HUES6 (cell line): Measurements from ENCODE around the gene SUFU.

Experiments
- H3K27ac ChIP-seq: 2 replicates; pipeline ENCODE4 v1.7.0; 2013; ENCODE audit warnings: low read depth, mild to moderate bottlenecking, low read length, inconsistent platforms
- H3K27me3 ChIP-seq: 2 replicates; pipeline ENCODE4 v1.6.1; 2013; ENCODE audit warnings: low read length; ENCODE audit not compliant: control insufficient read depth, insufficient read depth
- H3K36me3 ChIP-seq: 2 replicates; pipeline ENCODE4 v1.6.1; 2013; ENCODE audit warnings: low read length; ENCODE audit not compliant: control insufficient read depth, insufficient read depth
- H3K4me1 ChIP-seq: 2 replicates; pipeline ENCODE4 v1.6.1; 2013; ENCODE audit warnings: low read length; ENCODE audit not compliant: control insufficient read depth, insufficient read depth
- H3K4me3 ChIP-seq: 2 replicates; pipeline ENCODE4 v1.5.1; 2013; ENCODE audit warnings: low read depth, low read length
- H3K9ac ChIP-seq: one replicate; pipeline ENCODE4 v1.6.1; 2013; ENCODE audit warnings: mild to moderate bottlenecking, low read length
- H3K9me3 ChIP-seq: 2 replicates; pipeline ENCODE4 v1.6.1; 2013; ENCODE audit warnings: low read depth, low read length; ENCODE audit not compliant: control insufficient read depth, insufficient read depth

Gene SUFU

DNA sequence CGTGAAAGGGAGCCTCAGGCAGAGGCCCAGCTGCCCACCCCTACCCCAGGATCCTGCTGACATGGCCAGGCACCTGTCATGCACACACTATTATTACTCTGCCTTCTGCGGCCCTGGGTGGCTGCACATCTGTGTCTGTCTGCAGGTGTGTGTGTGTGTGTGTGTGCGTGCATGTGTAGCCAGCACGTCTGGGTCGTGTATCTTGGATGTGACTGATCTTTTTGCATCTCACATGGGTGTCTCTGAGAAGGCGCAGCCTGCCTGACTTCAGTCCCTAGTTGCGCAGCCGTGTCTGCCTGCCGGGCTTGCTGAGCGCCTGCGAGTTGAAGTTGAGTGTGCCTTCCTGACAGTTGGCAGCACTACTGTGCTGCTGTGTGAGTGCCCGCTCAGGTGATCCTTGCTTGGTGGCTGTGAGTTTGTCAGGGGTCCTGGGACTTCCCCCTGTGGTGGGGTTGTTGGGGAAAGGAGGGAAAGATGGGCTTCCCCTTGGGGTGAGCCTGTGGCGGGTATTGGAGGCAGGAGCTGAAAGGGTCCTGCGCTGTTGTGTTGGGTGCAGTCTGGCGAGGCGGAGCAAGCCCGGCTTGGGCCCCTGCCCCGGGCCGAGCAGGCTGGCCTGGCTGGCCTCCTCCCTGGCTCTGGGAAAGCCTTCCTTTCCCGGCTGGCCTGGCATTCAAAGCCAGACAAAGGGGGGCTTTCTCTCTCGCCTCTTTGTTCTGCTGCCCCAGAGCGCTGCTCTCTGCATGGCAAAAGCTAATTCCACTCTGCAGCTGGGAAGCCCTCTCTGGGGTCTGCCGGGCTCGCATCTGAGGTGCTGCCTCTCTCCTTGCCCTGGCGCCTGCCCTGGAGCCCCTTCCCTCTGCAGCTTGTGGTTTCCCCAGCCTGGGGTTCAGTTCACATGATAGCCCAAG, 145.4 kb downstream of the SUFU start:
- H3K27me3 ChIP-seq: no peaks in the 10 kb centered on the region
- peak overlapping the region; percentile 13; the same call in 1 of the 2 replicates for H3K4me3 ChIP-seq
- no peaks in the 10 kb centered on the region for H3K9me3 ChIP-seq
- peak overlapping the region; percentile 37 for H3K9ac ChIP-seq
- peaks cover 58% of the 10 kb centered on the region for H3K4me1 ChIP-seq
- H3K27ac ChIP-seq: no peak overlapping the region; the same call in 1 of the 2 replicates
- H3K36me3 ChIP-seq: peaks cover 19% of the 10 kb centered on the region

DNA sequence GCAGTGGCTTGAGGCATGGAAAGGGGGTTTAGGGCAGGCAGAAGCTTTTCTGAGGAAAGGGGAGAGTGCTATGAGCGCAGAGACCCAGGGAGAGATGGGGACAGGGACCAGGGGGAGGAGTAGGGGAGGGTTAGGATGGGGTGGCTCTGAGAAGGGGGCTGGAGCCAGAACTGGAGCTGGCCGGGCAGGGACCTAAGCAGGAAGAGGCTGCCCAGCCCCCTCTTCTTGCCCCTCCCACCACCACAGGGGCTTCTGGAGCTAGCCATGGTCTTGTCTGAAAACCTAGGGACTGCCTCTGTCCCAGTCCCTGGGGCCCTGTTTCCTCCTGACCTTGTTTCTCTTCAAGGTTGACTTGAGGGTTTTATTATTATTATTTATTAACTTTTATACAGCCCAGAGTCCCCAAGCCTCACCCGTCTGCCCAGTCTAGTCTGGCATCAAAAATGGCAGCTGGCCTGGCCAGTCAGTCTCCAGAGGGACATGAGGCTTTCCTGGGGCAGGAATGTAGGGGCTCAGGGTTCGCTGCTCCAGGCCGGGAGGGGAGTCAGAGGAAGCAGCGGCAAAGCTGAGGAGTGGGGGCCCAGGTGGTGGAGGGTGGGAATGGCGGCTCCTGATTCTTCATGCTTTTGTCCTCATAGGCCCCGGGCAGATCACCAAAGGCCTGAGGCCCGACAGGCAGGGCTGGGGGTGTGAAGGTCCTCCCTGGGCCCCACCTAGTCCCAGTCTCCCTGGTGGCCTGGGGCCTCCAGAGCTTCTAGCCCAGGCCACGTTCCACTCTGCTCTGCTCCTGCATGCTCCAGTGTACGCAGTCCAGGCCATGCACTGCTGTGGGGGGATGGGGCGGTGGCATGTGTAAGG, 146.3 kb downstream of the SUFU start:
- Histone ChIP-seq H3K9me3 (no peaks in the 10 kb centered on the region), H3K27ac (peak overlapping the region; percentile 38), H3K36me3 (peaks cover 26% of the 10 kb centered on the region), H3K4me3 (peak overlapping the region; percentile 13; the same call in 1 of the 2 replicates), H3K27me3 (no peaks in the 10 kb centered on the region), H3K4me1 (peaks cover 58% of the 10 kb centered on the region), H3K9ac (no peak overlapping the region)

DNA sequence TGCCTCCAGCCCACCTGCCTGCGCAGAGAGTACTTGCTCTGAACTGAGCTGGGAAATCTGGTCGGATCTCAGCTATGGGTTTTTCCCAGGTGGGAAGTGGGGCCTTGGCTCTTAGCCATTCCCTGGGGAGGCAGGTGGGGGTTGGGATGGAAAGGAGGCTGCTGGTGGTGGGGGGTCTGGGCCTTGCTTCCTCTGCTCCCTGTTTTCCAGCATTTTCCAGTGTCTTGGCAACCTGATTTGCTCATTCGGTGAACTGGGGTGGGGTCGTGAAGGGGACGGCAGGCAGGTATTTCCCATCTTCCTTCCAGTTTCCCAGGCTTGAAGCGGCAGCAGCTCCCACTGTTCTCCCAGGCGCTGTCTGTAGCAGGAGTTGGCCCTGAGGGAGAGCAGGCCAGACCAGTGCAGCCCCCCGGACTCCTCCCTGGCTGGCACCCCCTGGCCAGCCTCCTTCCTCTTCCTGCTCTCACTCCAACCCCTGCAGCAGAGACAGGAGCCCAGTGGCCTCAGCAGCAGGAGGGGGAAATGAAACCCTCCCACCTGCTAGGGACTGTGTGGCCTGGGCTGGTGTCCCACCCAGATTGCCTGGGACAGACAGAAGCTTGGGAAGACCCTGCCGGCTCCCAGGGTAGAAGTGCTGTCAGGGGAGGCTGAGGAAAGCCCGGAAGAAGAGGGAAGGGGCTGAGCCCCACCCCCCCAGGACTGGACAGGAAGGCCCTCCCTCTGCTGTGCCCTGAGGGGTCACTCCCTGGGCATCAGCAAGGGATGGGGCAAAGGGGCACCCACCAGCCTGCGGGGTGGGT, 147.1 kb downstream of the SUFU start:
- peak overlapping the region; percentile 38 for H3K27ac ChIP-seq

DNA sequence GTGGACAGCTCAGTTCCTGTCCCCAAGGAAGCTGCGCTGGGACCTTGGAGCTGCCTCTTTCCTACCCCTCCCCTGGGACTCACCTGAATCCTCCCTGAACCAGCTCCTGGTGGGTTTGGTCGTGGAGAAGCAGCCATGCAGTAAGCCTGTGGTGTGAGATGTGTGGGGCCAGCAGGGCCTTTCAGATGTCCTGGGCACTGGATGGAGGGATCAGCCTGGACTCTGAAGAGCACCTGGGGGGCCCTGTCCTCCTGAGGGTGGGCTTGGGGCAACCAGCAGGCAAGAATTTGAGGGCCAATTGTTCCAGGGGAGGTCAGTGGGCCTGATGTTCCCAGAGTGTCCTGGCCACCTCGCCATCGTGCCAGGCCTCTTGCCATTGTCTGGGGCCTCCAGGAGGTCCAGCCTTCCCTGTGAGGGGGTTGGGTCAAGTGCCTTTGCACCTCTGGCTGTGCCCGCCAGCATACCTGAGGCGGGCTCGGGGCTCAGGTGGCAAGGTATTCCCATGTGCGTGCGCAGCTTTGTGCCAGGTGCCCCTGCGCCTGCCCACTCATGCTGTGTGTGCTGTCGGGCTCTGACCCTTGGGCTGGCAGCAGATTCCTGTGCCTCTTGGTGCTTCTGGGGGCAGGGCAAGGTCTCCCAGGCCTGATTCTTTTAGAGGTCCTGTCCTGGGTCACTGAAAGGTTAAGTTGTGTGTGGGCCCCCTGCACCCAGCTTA, 147.8 kb downstream of the SUFU start:
- no peaks in the 10 kb centered on the region for H3K27me3 ChIP-seq
- H3K4me1 ChIP-seq: peaks cover 54% of the 10 kb centered on the region
- H3K27ac ChIP-seq: no peak overlapping the region; the same call in 1 of the 2 replicates
- no peak overlapping the region for H3K9ac ChIP-seq
- H3K4me3 ChIP-seq: no peak overlapping the region
- peaks cover 42% of the 10 kb centered on the region for H3K36me3 ChIP-seq
- no peaks in the 10 kb centered on the region for H3K9me3 ChIP-seq

More for the DNA sequence above, 147.1 kb downstream of the SUFU start:
- no peak overlapping the region for H3K9ac ChIP-seq
- H3K4me3 ChIP-seq: no peak overlapping the region
- H3K27me3 ChIP-seq: no peaks in the 10 kb centered on the region
- H3K36me3 ChIP-seq: peaks cover 34% of the 10 kb centered on the region
- H3K9me3 ChIP-seq: no peaks in the 10 kb centered on the region
- H3K4me1 ChIP-seq: peaks cover 58% of the 10 kb centered on the region

DNA sequence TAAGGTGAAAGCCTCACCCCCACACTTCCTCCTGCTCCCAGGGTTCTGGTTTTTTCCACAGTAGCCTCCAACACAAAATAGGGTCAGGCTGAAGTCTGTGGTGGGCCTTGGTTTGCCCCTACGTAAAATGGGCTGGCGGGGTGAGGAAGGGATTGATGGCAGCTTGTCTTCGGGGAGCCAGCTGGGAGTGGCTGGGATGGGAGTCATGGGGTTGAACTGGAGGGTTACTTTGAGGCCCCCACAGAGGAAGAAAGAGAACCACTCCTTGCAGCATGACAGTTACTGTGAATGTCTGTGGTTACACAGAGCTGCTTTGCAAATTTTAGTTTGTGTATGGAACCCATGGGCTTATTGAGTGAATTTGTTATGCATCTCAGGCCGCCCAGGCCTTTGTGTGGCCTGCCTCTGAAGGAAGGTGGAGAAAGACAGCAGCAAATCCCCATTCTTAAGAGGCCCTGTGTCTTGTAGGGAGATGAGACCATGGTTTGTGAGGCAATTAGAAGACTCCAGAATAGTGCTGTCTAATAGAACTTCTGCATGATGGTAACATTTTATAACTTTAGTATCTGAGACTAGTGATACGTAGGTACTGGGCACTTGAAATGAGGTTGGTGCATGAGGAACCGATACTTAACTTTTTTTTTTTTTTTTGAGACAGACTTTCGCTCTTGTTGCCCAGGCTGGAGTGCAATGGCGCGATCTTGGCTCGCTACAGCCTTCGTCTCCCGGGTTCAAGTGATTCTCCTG, 148.6 kb downstream of the SUFU start:
- H3K27ac ChIP-seq: no peak overlapping the region
- H3K4me1 ChIP-seq: peaks cover 47% of the 10 kb centered on the region
- H3K36me3 ChIP-seq: peaks cover 49% of the 10 kb centered on the region
- H3K4me3 ChIP-seq: no peak overlapping the region
- no peaks in the 10 kb centered on the region for H3K9me3 ChIP-seq
- no peaks in the 10 kb centered on the region for H3K27me3 ChIP-seq
- no peak overlapping the region for H3K9ac ChIP-seq

DNA sequence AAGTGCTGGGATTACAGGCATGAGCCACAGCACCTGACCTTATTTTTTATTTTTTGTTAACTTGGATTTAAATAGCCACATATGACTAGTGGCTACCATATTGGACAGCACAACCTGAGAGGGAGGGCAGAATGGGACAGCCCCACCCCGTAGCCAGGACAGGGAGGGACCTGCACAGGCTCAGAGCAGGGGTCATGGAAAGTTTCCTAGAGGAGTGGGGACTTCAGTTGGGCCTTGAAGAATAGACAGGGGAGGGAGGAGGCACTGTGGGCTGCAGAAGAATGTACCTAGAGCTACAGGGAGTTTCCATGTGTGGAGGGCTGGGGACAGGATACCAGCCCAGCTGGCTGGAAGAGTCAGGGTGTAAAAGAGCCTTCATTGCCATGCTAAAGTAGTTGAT, 149.3 kb downstream of the SUFU start:
- Histone ChIP-seq H3K4me3 (no peak overlapping the region), H3K9ac (no peak overlapping the region), H3K36me3 (peaks cover 55% of the 10 kb centered on the region), H3K4me1 (peaks cover 39% of the 10 kb centered on the region), H3K27ac (no peak overlapping the region), H3K9me3 (no peaks in the 10 kb centered on the region), H3K27me3 (no peaks in the 10 kb centered on the region)

DNA sequence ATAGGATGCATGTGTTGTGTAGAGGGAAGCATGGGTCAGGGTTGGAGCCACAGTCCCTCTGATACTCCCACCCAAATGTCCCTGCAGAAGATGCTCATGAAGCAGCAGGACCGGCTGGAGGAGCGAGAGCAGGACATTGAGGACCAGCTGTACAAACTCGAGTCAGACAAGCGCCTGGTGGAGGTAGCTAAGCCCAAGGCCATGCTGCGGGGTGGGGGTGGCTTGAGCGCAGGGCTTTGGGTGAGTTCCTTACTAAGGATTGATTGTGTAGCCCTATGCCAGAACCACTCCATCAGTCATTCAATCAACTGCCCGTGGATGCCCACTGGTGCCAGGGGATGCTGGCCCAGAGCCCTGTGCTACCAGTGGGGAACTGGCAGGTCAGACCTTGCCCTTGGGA, 150.8 kb downstream of the SUFU start:
- Histone ChIP-seq H3K27ac (no peak overlapping the region), H3K9ac (no peak overlapping the region), H3K9me3 (no peaks in the 10 kb centered on the region), H3K4me1 (peaks cover 27% of the 10 kb centered on the region), H3K4me3 (no peak overlapping the region), H3K36me3 (peaks cover 53% of the 10 kb centered on the region), H3K27me3 (no peaks in the 10 kb centered on the region)

DNA sequence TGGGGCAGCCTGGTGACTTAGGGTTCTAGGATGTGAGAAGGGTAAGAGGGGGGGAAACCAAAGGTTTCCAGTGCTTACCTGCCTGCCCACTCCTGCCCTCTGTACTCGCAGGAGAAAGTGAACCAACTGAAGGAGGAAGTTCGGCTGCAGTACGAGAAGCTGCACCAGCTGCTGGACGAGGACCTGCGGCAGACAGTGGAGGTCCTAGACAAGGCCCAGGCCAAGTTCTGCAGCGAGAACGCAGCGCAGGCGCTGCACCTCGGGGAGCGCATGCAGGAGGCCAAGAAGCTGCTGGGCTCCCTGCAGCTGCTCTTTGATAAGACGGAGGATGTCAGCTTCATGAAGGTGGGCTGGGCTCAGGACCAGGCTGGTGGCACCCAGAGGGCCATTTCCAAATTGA, 151.2 kb downstream of the SUFU start:
- no peaks in the 10 kb centered on the region for H3K27me3 ChIP-seq
- H3K9me3 ChIP-seq: no peaks in the 10 kb centered on the region
- no peak overlapping the region for H3K27ac ChIP-seq
- no peak overlapping the region for H3K4me3 ChIP-seq
- H3K36me3 ChIP-seq: peaks cover 53% of the 10 kb centered on the region
- peaks cover 24% of the 10 kb centered on the region for H3K4me1 ChIP-seq
- H3K9ac ChIP-seq: no peak overlapping the region

DNA sequence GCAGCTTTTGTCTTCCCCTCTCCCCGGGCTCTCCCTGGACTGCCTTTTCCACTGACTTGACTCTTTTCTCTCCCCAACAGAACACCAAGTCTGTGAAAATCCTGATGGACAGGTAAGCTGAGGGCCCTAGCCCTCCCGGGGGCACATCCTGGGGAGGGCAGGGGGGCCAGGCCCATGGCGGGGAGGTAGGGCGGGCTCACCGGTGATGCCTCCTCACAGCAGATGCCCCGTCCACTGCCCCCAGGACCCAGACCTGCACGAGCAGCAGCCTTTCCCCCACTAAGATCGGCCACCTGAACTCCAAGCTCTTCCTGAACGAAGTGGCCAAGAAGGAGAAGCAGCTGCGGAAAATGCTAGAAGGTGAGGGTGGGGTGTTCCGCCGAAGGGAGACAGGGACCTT, 152.3 kb downstream of the SUFU start:
- no peak overlapping the region for H3K9ac ChIP-seq
- no peak overlapping the region for H3K4me3 ChIP-seq
- peaks cover 19% of the 10 kb centered on the region; the same call in 1 of the 2 replicates for H3K4me1 ChIP-seq
- no peaks in the 10 kb centered on the region for H3K9me3 ChIP-seq
- H3K27me3 ChIP-seq: no peaks in the 10 kb centered on the region
- no peak overlapping the region for H3K27ac ChIP-seq
- peaks cover 53% of the 10 kb centered on the region for H3K36me3 ChIP-seq
